ENCODE measurements around the gene FAM237A.

- TF ChIP-seq POLR2A (IDR thresholded peaks at IDR 0.05; ENCODE audit: low read length), result no peak
- no peak for TF ChIP-seq GATA1 (IDR thresholded peaks at IDR 0.05; ENCODE audit: low read depth, low read length)
These were observed 2.7 kb upstream of the FAM237A start for GRCh38 chr2:206639636-206640035.
